ENCODE data around the gene RABGAP1. TPM values are rescaled to one million over a fixed set of nuclear protein-coding genes. Genes with fewer than 3 reads are reported as not detected.

Gene RABGAP1
- total RNA-seq, 2 donors from 2014 or later = 35.6 to 44.2 TPM

- no peak for ATAC-seq
These were observed 133.8 kb downstream of the RABGAP1 start for GRCh38 chr9:123074628-123075027.

GRCh38 chr9:123080444-123080843 lies 139.6 kb downstream of the RABGAP1 start:
- no peaks in the 10 kb centered on the region for H3K9me3 Mint-ChIP-seq
- DNase-seq (ENCODE audit: low spot score in 2 of 2) (no peak), ATAC-seq (no peak)
- no peak overlapping the region for H3K27ac Mint-ChIP-seq
- peaks cover 0 to 6% of the 10 kb centered on the region in 2 donors for H3K36me3 Mint-ChIP-seq

More at GRCh38 chr9:123074628-123075027, 133.8 kb downstream of the RABGAP1 start:
- Mint-ChIP-seq H3K9me3 (no peaks in the 10 kb centered on the region), H3K36me3 (peaks cover 0 to 13% of the 10 kb centered on the region in 2 donors), H3K27ac (no peak overlapping the region)
- no peak for DNase-seq (ENCODE audit: low spot score in 2 of 2)

GRCh38 chr9:123081824-123082223 lies 141.0 kb downstream of the RABGAP1 start:
- Mint-ChIP-seq H3K36me3 (peaks cover 0 to 6% of the 10 kb centered on the region in 2 donors), H3K27ac (no peak overlapping the region)

DNA sequence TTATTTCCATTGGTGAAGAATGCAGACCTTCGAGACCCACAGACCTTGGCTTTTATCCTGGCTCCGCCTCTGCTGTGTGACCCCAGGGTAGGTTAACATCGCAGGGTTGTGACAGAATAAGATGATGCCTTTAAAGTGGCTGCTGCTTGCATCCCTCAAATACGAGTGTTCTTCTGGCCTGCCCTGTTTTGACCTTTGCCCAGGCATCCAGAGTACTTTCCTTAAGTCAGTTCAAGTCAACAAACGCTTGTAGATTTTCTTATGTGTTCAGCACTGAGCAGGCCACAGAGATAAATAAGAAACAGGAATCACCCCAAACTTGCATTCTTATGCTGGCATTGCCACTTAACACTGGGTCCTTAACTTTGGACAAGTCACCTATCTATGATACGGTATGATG lies 142.9 kb downstream of the RABGAP1 start:
- Mint-ChIP-seq H3K9me3 (no peaks in the 10 kb centered on the region), H3K27ac (no peak overlapping the region), H3K36me3 (peaks cover 0 to 6% of the 10 kb centered on the region in 2 donors)
- DNase-seq (ENCODE audit: low spot score in 2 of 2) (no peak), ATAC-seq (no peak)

More at GRCh38 chr9:123081824-123082223, 141.0 kb downstream of the RABGAP1 start:
- H3K9me3 Mint-ChIP-seq = no peaks in the 10 kb centered on the region
- peak in 1 of 2 donors; percentile 19 for DNase-seq (ENCODE audit: low spot score in 2 of 2)
- no peak for ATAC-seq

DNA sequence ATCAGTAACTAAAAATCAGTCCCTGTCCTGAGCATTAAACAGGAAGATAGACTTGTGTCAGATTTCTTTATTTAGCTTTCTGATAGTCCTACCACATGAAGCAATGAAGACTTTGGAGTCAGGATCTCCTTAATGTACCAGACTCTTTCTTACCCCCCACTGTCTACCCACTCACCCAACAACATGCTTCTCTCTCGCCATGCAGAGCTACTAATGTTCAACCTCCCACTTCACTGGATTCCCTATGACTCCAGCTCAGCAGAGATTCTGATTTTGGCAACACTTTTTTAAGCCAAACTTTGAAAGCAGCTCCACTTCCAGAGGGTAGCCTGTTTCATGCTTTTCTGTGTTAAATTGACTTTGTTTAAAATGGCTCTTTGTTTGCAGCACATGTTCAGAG lies 143.4 kb downstream of the RABGAP1 start:
- H3K36me3 Mint-ChIP-seq = peaks cover 0 to 6% of the 10 kb centered on the region in 2 donors
- no peak for ATAC-seq
- no peak for DNase-seq (ENCODE audit: low spot score in 2 of 2)
- H3K27ac Mint-ChIP-seq = no peak overlapping the region
- no peaks in the 10 kb centered on the region for H3K9me3 Mint-ChIP-seq

- ATAC-seq = no peak
- H3K36me3 Mint-ChIP-seq = peaks cover 0 to 6% of the 10 kb centered on the region in 2 donors
These were observed 145.1 kb downstream of the RABGAP1 start for GRCh38 chr9:123085916-123086315.

GRCh38 chr9:123087359-123087888 lies 146.6 kb downstream of the RABGAP1 start:
- Mint-ChIP-seq H3K36me3 (peaks cover 0 to 9% of the 10 kb centered on the region in 2 donors), H3K9me3 (no peaks in the 10 kb centered on the region), H3K27ac (no peak overlapping the region)
- DNase-seq (ENCODE audit: low spot score in 2 of 2) = no peak
- no peak for ATAC-seq

More at GRCh38 chr9:123085916-123086315, 145.1 kb downstream of the RABGAP1 start:
- Mint-ChIP-seq H3K9me3 (no peaks in the 10 kb centered on the region), H3K27ac (peak overlapping the region in 1 of 2 donors; percentile 20)
- no peak for DNase-seq (ENCODE audit: low spot score in 2 of 2)

DNA sequence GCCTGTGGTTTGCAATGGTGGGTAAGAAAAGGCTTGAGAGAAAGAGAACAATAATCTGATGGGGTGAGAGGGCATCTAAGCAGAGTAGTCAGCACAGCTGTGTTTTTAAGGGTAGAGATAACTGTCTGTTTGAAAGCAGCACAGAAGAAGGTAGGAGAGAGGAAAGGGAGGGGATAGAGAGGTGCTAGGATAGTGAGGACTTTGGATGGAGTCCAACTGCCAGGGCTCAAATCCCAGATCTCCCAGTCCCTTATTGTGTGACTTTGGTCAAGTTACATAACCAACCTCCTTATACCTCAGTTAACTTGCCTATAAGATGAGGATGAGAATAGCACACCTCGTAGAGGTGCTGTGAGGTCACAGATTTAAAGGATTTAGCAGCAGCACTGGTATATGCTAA lies 148.2 kb downstream of the RABGAP1 start:
- H3K9me3 Mint-ChIP-seq = no peaks in the 10 kb centered on the region
- ATAC-seq (no peak), DNase-seq (ENCODE audit: low spot score in 2 of 2) (no peak)
- H3K36me3 Mint-ChIP-seq = peaks cover 0 to 10% of the 10 kb centered on the region in 2 donors
- peak overlapping the region in 1 of 2 donors; percentile 19 for H3K27ac Mint-ChIP-seq

DNA sequence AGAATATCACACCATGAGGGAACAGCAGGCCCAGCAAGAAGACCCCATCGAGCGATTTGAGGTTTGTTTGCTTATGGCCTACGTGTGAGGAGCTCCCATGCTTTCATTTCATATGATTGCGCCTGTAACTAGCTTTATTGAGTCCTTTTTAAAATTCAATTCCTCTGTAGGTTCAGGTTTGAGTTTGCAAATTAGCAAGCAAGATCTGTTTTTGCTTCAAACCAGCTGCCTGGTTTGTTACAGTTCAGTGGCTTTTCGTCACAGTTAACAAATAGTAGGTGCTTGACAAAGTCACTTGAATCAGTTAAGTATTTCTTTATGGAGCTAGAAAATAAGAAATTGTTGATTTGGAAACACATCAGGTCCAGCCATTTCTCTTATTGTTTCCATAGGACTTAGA lies 149.0 kb downstream of the RABGAP1 start:
- ATAC-seq (no peak), DNase-seq (ENCODE audit: low spot score in 2 of 2) (no peak)
- Mint-ChIP-seq H3K27ac (no peak overlapping the region), H3K36me3 (peaks cover 0 to 6% of the 10 kb centered on the region in 2 donors), H3K9me3 (no peaks in the 10 kb centered on the region)

- no peak for ATAC-seq
- Mint-ChIP-seq H3K36me3 (peaks cover 0 to 4% of the 10 kb centered on the region in 2 donors), H3K9me3 (no peaks in the 10 kb centered on the region), H3K27ac (no peak overlapping the region)
- no peak for DNase-seq (ENCODE audit: low spot score in 2 of 2)
These were observed 149.5 kb downstream of the RABGAP1 start for GRCh38 chr9:123090198-123090896.

DNA sequence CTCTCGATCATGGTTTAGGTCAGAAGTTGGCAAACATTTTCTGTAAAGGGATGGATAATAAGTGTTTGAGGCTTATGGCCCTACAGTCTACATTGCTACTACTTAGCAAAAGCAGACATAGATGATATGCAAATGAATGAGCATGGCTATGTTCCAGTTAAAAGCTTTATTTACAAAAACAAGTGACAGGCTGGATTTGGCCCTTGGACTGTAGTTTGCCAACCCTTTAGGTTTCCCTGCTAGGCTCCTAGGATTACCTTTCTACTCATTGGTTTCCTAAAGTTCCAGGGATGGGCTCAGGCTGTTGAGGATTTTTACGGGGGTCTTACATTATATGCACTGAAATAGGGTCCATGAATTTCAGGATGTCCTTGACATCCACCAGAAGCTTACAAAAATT lies 150.1 kb downstream of the RABGAP1 start:
- Mint-ChIP-seq H3K36me3 (peaks cover 0 to 4% of the 10 kb centered on the region in 2 donors), H3K27ac (no peak overlapping the region), H3K9me3 (no peaks in the 10 kb centered on the region)
- no peak for DNase-seq (ENCODE audit: low spot score in 2 of 2)
- no peak for ATAC-seq

GRCh38 chr9:123091459-123091858 lies 150.6 kb downstream of the RABGAP1 start:
- DNase-seq (ENCODE audit: low spot score in 2 of 2) (no peak), ATAC-seq (no peak)
- Mint-ChIP-seq H3K36me3 (peaks cover 0 to 4% of the 10 kb centered on the region in 2 donors), H3K9me3 (no peaks in the 10 kb centered on the region), H3K27ac (no peak overlapping the region)

DNA sequence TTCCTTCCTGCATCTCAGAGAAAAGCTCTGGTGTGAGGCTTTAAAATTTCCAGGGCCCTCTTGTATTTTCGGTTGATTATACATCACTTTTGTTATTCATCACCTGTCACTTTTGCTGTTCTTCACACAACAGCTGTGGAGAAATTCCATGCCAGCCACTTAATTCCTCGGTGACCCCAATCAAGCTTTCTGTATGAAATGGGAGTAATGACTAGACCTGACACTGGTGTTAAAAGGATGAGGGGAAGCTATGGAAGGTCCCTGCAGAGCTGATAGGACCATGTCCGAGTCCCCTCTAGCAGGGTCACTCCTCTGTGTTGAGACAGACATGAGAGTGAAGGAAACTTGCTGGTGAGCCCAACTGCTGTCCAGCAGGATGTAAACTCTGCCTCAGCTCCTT lies 152.3 kb downstream of the RABGAP1 start:
- Mint-ChIP-seq H3K27ac (no peak overlapping the region), H3K9me3 (no peaks in the 10 kb centered on the region), H3K36me3 (peaks cover 0 to 4% of the 10 kb centered on the region in 2 donors)
- no peak for ATAC-seq
- DNase-seq (ENCODE audit: low spot score in 2 of 2) = no peak

GRCh38 chr9:123096987-123097386 lies 156.2 kb downstream of the RABGAP1 start:
- peak overlapping the region in 1 of 2 donors; percentile 19 for H3K27ac Mint-ChIP-seq
- no peaks in the 10 kb centered on the region for H3K9me3 Mint-ChIP-seq
- ATAC-seq = no peak
- peaks cover 0 to 4% of the 10 kb centered on the region in 2 donors for H3K36me3 Mint-ChIP-seq
- no peak for DNase-seq (ENCODE audit: low spot score in 2 of 2)

DNA sequence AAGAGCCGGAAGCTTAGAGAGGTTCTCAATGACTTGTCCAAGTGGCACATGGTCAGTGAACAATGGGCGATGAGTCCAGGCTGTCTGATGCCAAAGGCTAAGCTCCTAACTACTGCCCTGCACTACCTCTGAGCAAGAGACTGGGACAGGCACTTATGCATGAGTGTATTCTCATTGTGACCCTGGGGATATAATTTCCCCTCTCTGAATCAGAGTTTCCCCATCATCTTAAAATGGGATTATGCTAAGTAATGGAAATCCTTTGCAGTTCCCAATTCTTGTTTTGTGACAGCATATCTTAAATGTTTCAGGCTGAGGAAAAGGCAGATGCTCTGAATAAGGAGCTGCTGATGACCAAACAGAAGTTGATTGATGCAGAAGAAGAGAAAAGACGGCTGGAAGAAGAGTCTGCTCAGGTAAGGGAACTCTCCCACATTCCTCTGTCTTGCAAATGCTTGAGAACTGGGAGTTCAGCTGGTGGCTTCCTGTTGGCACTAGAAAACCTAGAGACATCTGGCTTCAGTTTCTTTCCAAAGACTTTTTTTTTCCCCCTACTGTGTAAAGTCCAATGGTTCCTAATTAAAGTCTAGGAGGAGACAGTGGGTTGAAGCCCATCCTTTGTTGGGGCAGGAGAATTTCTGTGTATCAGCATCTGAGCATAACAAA lies 156.7 kb downstream of the RABGAP1 start:
- Mint-ChIP-seq H3K36me3 (peaks cover 0 to under 1% of the 10 kb centered on the region in 2 donors), H3K9me3 (no peaks in the 10 kb centered on the region), H3K27ac (peak overlapping the region in 1 of 2 donors; percentile 14)
- no peak for ATAC-seq
- no peak for DNase-seq (ENCODE audit: low spot score in 2 of 2)

- Mint-ChIP-seq H3K36me3 (no peaks in the 10 kb centered on the region), H3K27ac (no peak overlapping the region), H3K9me3 (no peaks in the 10 kb centered on the region)
- ATAC-seq (no peak), DNase-seq (ENCODE audit: low spot score in 2 of 2) (no peak)
These were observed 157.3 kb downstream of the RABGAP1 start for GRCh38 chr9:123098096-123098459.

- Mint-ChIP-seq H3K36me3 (no peaks in the 10 kb centered on the region), H3K9me3 (no peaks in the 10 kb centered on the region), H3K27ac (peak overlapping the region in 1 of 2 donors; percentile 55)
- DNase-seq (ENCODE audit: low spot score in 2 of 2) = no peak
- no peak for ATAC-seq
These were observed 158.2 kb downstream of the RABGAP1 start for GRCh38 chr9:123099042-123099441.

Data from activated naive CD4-positive, alpha-beta T cell treated with anti-CD3 and anti-CD28 coated beads, Interleukin-2, amount 50 U/mL, for 72 hours (primary cell).